Endodermal cell (in vitro differentiated cells): ENCODE data around the gene NRG2. TPM values are rescaled to one million over a fixed set of nuclear protein-coding genes. Genes with fewer than 3 reads are reported as not detected.
A peak's percentile ranks its signal among the peaks of the same experiment; 100 is the strongest.

Experiments used
- DNase-seq: peaks from one replicate; pipeline ENCODE4 v3.0.0-alpha.2; 2017
- H3K27ac ChIP-seq: 2 replicates; pipeline ENCODE4 v1.5.1; 2013; ENCODE audit warnings: mild to moderate bottlenecking, low read depth, low read length, moderate library complexity
- H3K27me3 ChIP-seq: 2 replicates; pipeline ENCODE4 v1.6.1; 2013; ENCODE audit warnings: mild to moderate bottlenecking, low read length, moderate library complexity; ENCODE audit not compliant: insufficient read depth, control insufficient read depth, poor library complexity, severe bottlenecking
- H3K36me3 ChIP-seq: 2 replicates; pipeline ENCODE4 v1.7.0; 2013; ENCODE audit warnings: mild to moderate bottlenecking, low read length, moderate library complexity; ENCODE audit not compliant: control insufficient read depth, insufficient read depth
- H3K4me1 ChIP-seq: one replicate; pipeline ENCODE4 v1.7.0; 2013; ENCODE audit warnings: low read length; ENCODE audit not compliant: control insufficient read depth, insufficient read depth
- H3K4me3 ChIP-seq: 2 replicates; pipeline ENCODE4 v1.5.1; 2013; ENCODE audit warnings: mild to moderate bottlenecking, low read length, moderate library complexity
- H3K9ac ChIP-seq: 2 replicates; pipeline ENCODE4 v1.6.1; 2013; ENCODE audit warnings: mild to moderate bottlenecking, low read length, moderate library complexity; ENCODE audit not compliant: poor library complexity, severe bottlenecking; ENCODE audit errors: extremely low read depth
- H3K9me3 ChIP-seq: 2 replicates; pipeline ENCODE4 v1.6.1; 2013; ENCODE audit warnings: mild to moderate bottlenecking, low read length, moderate library complexity; ENCODE audit not compliant: control insufficient read depth
- H3K27ac Mint-ChIP-seq: 2 replicates; pipeline ENCODE4 v1.8.0; 2020; ENCODE audit warnings: mixed read lengths
- H3K27me3 Mint-ChIP-seq: 2 replicates; pipeline ENCODE4 v1.8.0; 2021; ENCODE audit warnings: mild to moderate bottlenecking, mixed read lengths; ENCODE audit not compliant: insufficient read depth
- H3K36me3 Mint-ChIP-seq: 2 replicates; pipeline ENCODE4 v1.8.0; 2020; ENCODE audit warnings: low read depth, mixed read lengths
- H3K4me1 Mint-ChIP-seq: 2 replicates; pipeline ENCODE4 v1.8.0; 2020; ENCODE audit warnings: mixed read lengths
- H3K4me3 Mint-ChIP-seq: 2 replicates; pipeline ENCODE4 v1.8.0; 2020; ENCODE audit warnings: mild to moderate bottlenecking, moderate library complexity, mixed read lengths
- H3K9me3 Mint-ChIP-seq: 2 replicates; pipeline ENCODE4 v1.8.0; 2020; ENCODE audit warnings: mild to moderate bottlenecking, mixed read lengths
- WGBS, 2 experiments: methylation state at CpG; one replicate each; pipeline versions ENCODE4 v1.1.5 to v1.1.7; 2013; ENCODE audit warnings: missing lambda C conversion rate in 2 of 2, mixed read lengths in 1 of 2; ENCODE audit not compliant: insufficient coverage in 1 of 2, insufficient read length in 1 of 2; 5-methylcytosine and 5-hydroxymethylcytosine counted together
- total RNA-seq, 2 donors: library from RNA; stranded (reverse); fragmentation: NEBNext Ultra II Directional in 1 of 2; extraction: Animal tissue kit (Norgen Biotek cat#: 25700) in 1 of 2; gene quantifications; 2 replicates in 1 of 2; 3 replicates in 1 of 2; pipeline ENCODE4 v1.2.1, GENCODE V29; 2021
- TF ChIP-seq, protein P1 (sequence below): fragments of 200-600 bp; sonication (generic); conservative IDR thresholded peaks from 2 replicates; pipeline ENCODE4 v1.5.0; 2021; ENCODE audit warnings: antibody characterized with exemption, mild to moderate bottlenecking

The NRG2 gene
- total RNA-seq, 2 donors from 2014 or later: 10.8 to 12.5 TPM

DNA sequence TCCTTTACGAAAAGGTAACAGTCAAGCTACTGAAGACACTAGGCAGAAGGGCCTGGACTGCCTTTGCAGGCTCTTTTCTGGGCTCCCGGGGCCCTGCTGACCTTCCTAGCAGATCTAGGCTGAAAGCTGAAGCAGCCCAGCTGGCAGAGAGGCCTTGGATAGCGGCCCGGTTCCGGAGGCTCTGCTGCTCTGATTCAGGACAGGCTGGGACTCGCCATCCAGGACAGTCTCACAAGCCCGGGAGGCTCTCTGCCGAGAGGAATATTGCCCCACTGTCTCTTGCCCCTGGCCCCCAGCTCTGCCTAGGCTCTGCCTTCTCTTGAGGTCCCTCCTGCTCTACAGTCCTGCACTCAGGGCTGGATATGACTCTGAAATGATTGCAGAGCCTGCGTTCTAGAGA lies 179.7 kb downstream of the NRG2 start:
- Mint-ChIP-seq H3K27me3 (peaks cover 43% of the 10 kb centered on the region), H3K4me3 (no peak overlapping the region), H3K27ac (no peak overlapping the region), H3K9me3 (no peaks in the 10 kb centered on the region), H3K36me3 (no peaks in the 10 kb centered on the region), H3K4me1 (no peaks in the 10 kb centered on the region)
- no peak overlapping the region for H3K4me3 ChIP-seq
- no peaks in the 10 kb centered on the region for H3K9me3 ChIP-seq
- no peak for DNase-seq
- TF ChIP-seq, protein P1, sequence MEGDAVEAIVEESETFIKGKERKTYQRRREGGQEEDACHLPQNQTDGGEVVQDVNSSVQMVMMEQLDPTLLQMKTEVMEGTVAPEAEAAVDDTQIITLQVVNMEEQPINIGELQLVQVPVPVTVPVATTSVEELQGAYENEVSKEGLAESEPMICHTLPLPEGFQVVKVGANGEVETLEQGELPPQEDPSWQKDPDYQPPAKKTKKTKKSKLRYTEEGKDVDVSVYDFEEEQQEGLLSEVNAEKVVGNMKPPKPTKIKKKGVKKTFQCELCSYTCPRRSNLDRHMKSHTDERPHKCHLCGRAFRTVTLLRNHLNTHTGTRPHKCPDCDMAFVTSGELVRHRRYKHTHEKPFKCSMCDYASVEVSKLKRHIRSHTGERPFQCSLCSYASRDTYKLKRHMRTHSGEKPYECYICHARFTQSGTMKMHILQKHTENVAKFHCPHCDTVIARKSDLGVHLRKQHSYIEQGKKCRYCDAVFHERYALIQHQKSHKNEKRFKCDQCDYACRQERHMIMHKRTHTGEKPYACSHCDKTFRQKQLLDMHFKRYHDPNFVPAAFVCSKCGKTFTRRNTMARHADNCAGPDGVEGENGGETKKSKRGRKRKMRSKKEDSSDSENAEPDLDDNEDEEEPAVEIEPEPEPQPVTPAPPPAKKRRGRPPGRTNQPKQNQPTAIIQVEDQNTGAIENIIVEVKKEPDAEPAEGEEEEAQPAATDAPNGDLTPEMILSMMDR: no peak
- no peaks in the 10 kb centered on the region for H3K4me1 ChIP-seq
- H3K36me3 ChIP-seq: no peaks in the 10 kb centered on the region
- no peak overlapping the region for H3K9ac ChIP-seq
- H3K27me3 ChIP-seq: no peaks in the 10 kb centered on the region
- no peak overlapping the region for H3K27ac ChIP-seq
- 92 to 97% methylated on average over 5 to 9 of the region's 9 CpGs for WGBS, 2 experiments

DNA sequence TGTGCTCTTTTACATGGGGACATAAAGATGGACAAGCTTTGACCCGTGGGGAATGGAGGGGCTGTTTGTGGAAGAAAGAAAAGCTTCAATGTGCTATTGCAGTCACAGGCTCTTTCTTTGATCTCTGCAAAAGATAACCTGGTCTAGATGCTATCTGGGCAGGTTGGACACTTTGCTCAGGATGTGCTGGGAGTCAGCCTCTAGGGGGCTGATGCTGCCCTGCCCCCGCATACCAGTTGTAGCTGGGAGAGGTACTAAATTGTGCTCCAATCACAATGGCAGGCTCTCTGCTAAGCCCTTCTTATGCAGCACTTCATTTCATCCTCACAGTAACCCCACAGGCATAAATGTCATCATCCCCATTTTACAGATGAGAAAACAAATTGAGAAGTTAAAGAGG lies 180.3 kb downstream of the NRG2 start:
- Histone ChIP-seq H3K4me1 (no peaks in the 10 kb centered on the region), H3K9ac (no peak overlapping the region), H3K9me3 (no peaks in the 10 kb centered on the region), H3K36me3 (no peaks in the 10 kb centered on the region), H3K4me3 (no peak overlapping the region), H3K27me3 (peaks cover 1% of the 10 kb centered on the region), H3K27ac (no peak overlapping the region)
- 79 to 100% methylated on average over 1 to 2 of the region's 2 CpGs for WGBS, 2 experiments
- Mint-ChIP-seq H3K4me1 (no peaks in the 10 kb centered on the region), H3K9me3 (no peaks in the 10 kb centered on the region), H3K4me3 (no peak overlapping the region), H3K27ac (no peak overlapping the region), H3K27me3 (peaks cover 40% of the 10 kb centered on the region), H3K36me3 (no peaks in the 10 kb centered on the region)
- DNase-seq: no peak
- TF ChIP-seq, protein P1: peak; percentile 66

DNA sequence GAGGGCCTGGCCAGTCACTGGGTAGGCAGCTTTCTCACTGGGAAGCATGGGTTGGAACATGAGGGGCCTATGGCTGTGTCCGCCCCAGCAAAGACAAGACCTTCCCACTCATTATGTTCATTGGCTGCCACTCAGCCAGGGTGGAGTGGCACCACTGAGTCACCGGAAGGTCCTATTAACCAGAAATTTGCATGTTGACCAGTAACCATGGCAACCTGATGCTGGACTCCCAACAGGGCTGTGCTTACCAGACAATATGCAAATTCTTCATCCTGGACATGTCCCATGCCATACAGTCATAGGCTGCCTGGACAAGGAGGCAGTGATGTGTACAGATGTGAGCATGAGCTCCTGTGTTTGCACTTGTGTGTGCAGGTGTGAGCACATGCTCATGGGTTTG lies 180.8 kb downstream of the NRG2 start:
- Histone ChIP-seq H3K9ac (no peak overlapping the region), H3K4me1 (no peaks in the 10 kb centered on the region), H3K27me3 (peaks cover 6% of the 10 kb centered on the region), H3K4me3 (no peak overlapping the region), H3K36me3 (no peaks in the 10 kb centered on the region), H3K27ac (no peak overlapping the region), H3K9me3 (no peaks in the 10 kb centered on the region)
- H3K9me3 Mint-ChIP-seq: no peaks in the 10 kb centered on the region
- no peaks in the 10 kb centered on the region for H3K36me3 Mint-ChIP-seq
- peaks cover 38% of the 10 kb centered on the region for H3K27me3 Mint-ChIP-seq
- 85 to 96% methylated on average over 2 of the region's 2 CpGs for WGBS, 2 experiments
- H3K4me3 Mint-ChIP-seq: no peak overlapping the region
- H3K27ac Mint-ChIP-seq: no peak overlapping the region
- no peak for DNase-seq
- TF ChIP-seq, protein P1: no peak
- H3K4me1 Mint-ChIP-seq: no peaks in the 10 kb centered on the region
